ENCODE results near the gene SLC39A3.

Gene SLC39A3, protein sequence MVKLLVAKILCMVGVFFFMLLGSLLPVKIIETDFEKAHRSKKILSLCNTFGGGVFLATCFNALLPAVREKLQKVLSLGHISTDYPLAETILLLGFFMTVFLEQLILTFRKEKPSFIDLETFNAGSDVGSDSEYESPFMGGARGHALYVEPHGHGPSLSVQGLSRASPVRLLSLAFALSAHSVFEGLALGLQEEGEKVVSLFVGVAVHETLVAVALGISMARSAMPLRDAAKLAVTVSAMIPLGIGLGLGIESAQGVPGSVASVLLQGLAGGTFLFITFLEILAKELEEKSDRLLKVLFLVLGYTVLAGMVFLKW

DNA sequence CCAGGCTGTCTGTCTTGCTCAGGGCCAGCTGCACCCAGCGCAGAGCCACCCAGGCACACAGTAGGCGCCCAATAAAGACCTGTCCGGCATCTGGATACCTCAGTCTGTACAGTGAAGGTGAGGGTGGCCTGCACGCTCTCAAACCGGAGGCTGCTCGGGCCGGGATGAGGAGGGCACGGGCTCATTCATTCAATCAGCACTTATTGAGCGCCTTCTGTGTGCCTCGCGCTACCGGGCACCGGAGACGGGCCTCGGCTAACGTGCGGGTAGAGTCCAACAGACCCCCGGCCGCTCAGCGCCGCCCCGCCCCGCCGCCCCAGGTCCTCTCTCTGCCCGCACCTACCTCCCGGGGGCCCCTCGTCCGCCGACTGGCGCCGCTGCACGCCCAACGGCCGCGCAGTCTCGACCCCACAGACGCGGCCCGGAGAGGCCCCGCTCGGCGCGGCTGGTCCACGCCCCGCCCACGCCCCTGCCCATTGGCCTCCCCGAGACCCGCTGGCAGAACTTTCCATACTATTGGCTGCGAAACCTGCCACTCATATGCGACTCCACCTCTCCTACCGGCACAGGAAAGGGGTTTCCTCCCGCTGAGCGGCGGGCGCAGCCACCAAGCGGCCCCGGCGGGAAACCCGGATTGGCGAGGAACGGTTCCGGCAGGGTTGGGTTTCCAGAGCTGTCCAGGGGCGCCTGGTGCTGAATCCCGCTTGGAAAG lies at the start of gene SLC39A3:
SLC39A3 (minus strand) TSS at position 416 of the 712 bp plus-strand sequence. CDS start 2,760 bp downstream, outside the sequence.
- in situ Hi-C loops (cut with HindIII; ENCODE audit: low sequenced_read_pairs), result loop anchor here (5.0 to 10.0 kb wide), 2 partner anchors 42 to 95 kb away; no protein-coding TSS in a partner anchor

GRCh38 chr19:2788237-2788636 lies 48.4 kb upstream of the SLC39A3 start:
- in situ Hi-C loops (cut with HindIII; ENCODE audit: low sequenced_read_pairs), result no loop called here

GRCh38 chr19:2787115-2787514 lies 47.3 kb upstream of the SLC39A3 start:
- in situ Hi-C loops (cut with HindIII; ENCODE audit: low sequenced_read_pairs), result no loop called here

DNA sequence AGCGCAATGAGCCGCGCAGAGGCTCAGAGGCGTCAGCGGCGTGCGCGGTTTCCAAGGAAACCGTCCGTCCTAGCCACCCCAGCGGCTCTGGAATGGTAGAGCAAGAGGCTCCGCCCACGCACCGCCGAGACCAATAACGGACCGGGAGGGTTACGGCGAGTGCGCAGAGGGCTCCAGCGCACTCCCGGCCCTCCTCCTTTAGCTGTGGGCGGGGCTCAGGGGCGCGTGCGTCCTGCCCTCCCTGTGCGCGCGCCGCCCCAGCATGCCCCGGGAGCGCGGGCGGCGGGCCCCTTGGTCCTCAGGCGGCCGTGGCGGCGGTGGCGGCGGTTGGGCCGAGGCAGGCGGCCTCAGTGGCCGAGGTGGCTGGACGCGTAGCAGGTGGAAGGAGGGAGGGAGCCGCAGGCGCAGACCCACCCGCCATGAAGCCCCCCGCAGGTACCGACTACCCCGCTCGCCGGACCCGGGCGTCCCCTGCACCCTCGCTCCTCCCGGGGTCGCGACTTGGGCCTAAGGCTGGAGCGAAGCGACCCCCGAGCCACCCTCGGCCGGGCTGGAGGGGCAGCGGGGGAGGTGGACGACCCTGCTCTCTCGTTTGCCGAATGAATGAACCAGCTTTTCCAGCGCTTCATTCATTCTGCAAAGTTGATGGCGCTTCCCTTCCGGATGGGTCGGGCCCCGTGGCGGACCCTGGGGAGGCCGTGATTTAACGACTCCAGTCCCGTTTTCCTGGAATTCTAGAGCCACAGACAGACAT lies 45.6 kb upstream of the SLC39A3 start, which contains the start of gene THOP1:
THOP1 (plus strand) TSS at position 260 of the 754 bp plus-strand sequence; CDS start at position 420, 160 bp downstream.
- in situ Hi-C loops (cut with HindIII; ENCODE audit: low sequenced_read_pairs), result no loop called here

DNA sequence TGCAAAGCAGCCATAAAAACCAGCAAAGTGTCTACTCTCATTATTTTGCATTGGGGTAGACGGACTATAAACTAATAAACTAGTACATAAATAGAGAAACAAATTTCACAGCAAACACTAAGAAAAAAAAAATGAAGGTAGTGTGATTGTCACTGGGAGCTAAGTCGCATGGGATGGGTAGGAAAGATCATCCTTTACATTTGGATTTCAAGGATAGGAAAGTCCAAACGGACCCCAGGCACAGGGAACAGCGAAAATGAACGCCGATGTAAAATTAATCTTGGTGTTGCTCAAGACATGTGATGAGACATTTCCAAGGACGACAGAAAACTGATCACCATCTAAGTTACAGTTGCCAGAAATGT lies 43.9 kb upstream of the SLC39A3 start:
- in situ Hi-C loops (cut with HindIII; ENCODE audit: low sequenced_read_pairs), result no loop called here

DNA sequence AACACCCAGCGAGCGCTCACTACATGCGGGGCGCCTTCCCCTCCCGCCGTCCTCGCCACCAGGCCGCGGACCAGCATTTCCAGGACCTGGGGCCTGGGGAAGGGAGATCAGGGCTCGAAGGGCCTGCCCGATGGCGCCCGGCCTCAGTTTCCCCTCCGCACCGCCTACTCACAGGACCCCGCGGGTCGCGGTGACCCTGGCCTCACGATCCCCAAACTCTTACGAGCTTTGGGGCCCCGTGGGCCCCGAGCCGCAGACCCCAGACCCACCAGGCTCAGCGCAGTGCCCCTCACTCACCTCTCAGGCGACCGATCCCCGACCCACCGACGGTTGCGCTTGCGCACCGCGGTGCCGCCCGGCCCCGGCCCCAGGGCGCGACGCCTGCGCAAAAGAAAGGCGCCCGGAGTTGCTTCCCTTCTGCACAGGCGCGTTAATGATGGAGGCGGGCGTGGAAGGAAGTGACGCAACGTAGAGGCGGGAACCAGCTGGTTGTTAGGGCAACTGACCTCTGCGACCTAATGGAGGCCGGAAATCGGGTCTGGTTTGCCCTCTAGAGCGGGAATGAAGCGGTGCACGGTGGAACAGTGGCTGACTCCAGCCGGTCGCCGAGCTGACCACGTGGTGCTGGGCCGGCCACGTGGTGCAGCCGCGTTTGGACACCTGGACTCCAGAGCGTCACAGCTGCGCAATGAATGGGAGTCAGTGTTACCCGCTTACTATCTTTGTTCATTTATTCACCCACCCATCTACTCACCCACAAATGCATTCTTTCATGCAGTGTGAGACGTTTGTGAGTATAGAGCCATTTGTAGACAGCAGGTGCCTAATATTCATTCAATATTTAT lies 43.3 kb upstream of the SLC39A3 start, which contains the start of gene SGTA:
SGTA (minus strand) TSS at position 338 of the 845 bp plus-strand sequence. CDS start 14,205 bp downstream, outside the sequence.
- in situ Hi-C loops (cut with HindIII; ENCODE audit: low sequenced_read_pairs), result no loop called here

DNA sequence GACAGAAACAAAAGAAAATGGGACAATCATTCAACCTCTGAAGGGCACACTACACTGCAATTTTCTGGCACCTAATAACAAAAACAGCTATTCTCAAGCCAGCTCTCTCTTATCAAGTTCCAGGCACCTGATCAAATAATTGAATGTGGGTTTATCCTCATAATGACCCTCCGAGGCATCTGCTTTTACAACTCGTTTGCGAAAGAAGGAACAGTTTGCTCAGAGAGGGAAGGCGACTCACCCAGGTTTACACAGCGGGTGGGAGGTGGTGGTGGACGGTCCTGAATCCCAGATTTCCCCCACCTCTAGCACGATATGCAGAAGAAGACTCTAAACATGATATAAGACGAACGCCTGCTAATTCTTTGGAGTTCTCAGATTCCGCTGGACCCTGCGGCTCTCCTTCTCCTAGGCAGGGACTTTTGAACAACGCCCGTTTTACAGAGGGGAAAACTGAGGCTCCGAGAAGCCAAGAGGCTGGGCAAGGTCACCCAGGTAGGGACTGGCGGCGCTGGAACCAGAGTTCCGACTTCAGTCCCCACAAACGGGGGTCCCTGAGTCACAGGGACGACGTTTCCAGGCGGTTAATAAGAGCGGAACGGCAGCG lies 42.6 kb upstream of the SLC39A3 start:
- in situ Hi-C loops (cut with HindIII; ENCODE audit: low sequenced_read_pairs), result no loop called here

GRCh38 chr19:2780284-2780683 lies 40.5 kb upstream of the SLC39A3 start:
- in situ Hi-C loops (cut with HindIII; ENCODE audit: low sequenced_read_pairs), result no loop called here

DNA sequence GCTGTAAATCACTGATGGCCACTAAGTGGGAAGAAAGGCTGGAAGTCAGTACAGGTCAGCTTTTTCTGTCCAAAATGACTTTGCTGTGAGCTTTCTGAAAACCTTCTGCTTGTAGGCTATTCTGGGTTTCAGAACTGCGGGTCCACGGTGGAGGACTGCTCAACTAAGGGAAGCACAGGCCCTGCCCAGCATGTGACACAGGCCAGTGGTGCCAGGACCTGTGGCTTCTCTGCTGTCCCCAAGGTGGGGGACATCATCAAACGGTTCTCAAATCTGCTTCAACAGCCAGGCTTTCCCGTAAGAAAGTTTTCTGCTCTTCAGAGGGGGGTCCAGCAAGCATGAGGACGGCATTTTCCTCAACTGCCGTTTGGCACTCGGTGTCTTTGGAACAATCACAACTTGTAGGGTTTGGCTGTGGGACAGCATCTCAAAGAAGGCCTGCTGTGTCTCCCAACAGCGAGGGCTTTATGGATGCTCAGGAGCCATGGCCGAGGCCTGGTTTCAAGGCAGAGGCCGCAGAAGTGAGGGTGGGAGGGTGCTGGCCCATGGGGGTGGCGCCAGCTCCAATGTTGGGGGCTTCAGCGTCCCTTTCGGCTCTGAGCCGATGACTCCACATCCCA lies 39.4 kb upstream of the SLC39A3 start:
- in situ Hi-C loops (cut with HindIII; ENCODE audit: low sequenced_read_pairs), result no loop called here

DNA sequence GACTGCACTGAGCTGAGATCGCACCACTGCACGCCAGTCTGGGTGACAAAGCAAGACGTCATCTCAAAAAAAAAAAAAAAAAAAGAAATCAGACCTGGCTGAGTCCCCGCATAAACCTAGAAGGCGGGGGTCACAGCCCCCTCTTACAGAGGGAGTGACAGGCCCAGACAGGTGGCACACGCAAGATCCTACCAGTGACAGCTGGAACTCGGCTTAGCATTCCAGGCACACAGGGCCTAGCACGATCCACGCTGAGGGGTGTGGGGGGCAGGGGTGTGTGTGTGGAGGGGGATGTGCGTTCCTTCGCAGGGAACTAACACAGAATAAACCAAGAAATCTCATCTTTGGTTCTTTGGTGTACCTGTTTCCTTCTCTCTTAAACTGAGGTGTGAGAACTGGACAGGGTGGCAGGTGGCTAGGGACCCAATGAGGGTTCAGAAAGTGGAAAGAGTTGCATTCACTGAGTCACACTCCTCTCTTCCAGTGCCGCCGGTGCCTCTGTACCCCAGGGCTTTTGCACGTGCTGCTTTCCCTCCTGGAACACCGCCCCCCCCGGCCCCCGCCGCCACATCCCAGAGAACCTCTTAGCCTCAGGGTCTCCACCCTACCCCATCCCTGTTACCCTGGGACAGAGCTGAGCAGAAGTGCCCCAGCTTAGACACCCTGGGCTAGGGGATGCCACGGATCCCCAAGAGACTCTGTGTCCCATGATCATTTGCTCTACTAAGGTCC lies 38.3 kb upstream of the SLC39A3 start:
- in situ Hi-C loops (cut with HindIII; ENCODE audit: low sequenced_read_pairs), result no loop called here

DNA sequence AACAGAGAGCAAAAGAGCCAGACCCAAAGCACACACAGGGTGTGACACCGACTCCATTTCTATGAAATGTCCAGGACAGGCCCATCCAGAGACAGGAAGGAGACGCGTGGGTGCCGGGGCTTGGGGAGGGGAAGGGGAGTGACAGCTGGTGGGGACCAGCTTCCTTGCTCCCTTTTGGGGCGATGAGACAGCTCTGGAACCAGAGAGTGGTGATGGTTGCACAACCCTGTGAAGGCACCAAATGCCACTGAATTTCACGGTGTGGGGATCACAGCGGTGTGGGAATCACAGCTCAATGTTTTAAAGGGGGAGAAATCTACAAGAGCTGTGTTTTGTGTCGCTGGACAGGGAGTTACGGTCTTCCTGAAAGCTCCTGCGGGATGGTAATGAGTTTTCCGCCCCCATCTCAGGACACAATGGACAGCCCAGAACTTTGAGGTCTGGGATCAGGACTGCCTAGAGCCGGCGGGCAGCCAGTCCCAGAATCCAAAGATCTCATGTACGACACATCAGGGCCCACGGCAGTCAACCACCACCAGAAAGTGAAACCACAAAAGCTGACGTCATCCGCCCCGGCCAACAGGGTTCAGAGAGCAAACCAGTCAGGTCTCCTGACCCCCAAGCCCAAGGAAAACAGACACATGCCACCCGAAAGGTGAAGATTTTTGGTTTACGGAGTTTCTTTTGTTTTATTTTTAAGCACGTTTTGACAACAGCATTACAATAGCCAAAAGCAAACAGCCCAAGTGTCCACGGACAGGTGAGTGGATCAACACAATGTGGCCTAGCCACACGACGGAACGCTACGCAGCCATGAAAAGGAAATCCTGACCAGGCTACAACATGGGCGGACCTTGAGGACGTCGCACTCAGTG lies 36.0 kb upstream of the SLC39A3 start:
- in situ Hi-C loops (cut with HindIII; ENCODE audit: low sequenced_read_pairs), result no loop called here

GRCh38 chr19:2774953-2775555 lies 35.2 kb upstream of the SLC39A3 start:
- in situ Hi-C loops (cut with HindIII; ENCODE audit: low sequenced_read_pairs), result no loop called here

DNA sequence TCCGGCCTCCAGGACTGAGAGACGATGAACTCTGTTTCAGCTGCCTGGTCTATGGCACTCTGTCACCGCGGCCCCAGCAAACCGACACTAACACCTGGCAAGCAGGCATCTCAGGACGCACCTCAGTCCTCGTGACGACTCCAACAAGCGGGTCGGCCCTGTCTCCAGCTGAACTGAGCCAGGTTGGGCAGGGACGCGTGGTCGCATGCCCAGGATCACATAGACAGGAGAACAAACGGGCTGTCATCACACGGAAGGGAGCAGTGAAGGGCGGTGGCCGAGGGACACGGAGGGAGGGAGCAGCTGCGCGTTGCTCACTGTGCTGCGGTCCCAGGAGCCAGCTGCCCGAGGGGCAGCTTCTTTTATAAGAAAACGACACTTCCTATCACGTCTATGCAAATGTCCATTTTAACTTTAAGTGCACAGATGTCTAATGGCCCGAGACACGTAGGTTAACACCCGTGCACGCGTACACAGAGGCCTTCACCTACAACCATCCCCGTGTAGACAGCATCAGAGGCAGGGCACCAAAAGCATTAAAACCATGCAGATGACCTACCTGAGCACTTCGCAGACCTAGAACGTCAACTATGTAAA lies 34.4 kb upstream of the SLC39A3 start:
- in situ Hi-C loops (cut with HindIII; ENCODE audit: low sequenced_read_pairs), result no loop called here

GRCh38 chr19:2771786-2772674 lies 32.2 kb upstream of the SLC39A3 start:
- in situ Hi-C loops (cut with HindIII; ENCODE audit: low sequenced_read_pairs), result no loop called here

- in situ Hi-C loops (cut with HindIII; ENCODE audit: low sequenced_read_pairs), result no loop called here
Measured at GRCh38 chr19:2770055-2771013, 30.5 kb upstream of the SLC39A3 start.
